Hematopoietic multipotent progenitor cell treated with erythropoietin and hydrocortisone succinate and interleukin-3 and kit ligand, for 15 days (in vitro differentiated cells): ENCODE results near the gene PARD3.
A peak's percentile ranks its signal among the peaks of the same experiment; 100 is the strongest.
"Not testable (repeated sequence)": the region's sequence is repeated elsewhere in the genome, so short reads cannot be mapped to it uniquely, and the experiment has no call there.

ENCODE experiments used
- DNase-seq: peaks from one replicate; pipeline ENCODE4 v3.0.0-alpha.2; 2015; ENCODE audit warnings: low spot score

PARD3 gene

DNA sequence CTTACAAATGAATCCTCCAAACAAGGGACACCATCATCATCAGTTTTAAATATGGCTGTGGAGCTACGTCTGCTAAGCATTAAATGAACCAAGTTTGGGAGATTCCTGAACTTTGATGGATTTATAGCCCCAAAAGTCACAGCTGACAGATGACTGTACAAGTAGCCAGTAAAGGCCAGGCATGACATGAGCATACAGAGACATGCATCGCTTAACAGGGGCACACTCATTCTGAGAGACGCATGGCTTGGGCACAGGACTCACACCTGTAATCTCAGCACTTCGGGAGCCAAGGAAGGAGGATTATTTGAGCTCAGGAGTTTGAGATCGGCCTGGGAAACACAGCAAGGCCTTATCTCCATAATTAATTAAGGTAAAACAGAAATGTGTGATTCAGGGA is 166.2 kb downstream of the PARD3 start:
- no peak for DNase-seq

DNA sequence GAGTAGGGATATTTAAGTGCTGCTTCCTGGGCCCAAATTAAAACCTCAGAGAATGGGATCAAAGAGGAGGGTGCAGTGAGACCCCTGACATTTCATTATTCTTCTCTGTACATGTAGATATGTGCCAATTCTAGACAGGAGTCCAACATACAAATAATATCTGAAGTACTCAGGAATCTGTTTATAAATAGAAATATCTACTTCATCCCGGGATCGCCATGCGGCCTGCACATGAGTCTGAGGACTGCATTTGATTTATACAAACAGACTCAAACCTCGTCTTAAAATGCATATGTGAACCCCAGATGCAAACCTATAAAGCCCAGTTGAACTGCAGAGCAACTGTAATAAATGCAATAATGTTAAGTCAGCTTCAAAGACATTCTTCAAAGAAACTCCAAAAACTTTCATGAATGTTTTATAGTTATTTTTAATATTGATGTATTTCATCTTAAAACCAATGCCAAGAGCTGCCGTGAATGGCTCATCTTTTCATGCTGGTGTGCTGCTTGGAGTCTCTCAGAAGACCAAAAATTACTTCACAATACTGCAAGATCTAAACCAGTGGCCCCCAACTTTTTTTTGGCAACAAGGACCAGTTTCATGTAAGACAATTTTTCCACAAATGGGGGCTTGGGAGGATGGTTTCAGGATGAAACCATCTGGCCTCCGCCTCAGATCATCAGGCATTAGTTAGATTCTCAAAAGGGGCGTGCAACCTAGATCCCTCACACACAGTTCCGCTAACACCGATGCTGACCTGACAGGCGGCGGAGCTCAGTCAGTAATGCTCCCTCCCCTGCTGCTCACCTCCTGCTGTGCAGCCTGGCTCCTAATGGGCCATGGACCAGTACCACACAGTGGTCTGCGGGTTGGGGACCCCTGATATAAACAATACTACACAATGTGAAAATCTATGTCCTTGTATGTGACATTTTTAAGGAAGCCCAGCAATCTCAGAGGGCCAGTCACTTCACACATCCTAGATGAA is 166.9 kb downstream of the PARD3 start:
- no peak for DNase-seq

DNA sequence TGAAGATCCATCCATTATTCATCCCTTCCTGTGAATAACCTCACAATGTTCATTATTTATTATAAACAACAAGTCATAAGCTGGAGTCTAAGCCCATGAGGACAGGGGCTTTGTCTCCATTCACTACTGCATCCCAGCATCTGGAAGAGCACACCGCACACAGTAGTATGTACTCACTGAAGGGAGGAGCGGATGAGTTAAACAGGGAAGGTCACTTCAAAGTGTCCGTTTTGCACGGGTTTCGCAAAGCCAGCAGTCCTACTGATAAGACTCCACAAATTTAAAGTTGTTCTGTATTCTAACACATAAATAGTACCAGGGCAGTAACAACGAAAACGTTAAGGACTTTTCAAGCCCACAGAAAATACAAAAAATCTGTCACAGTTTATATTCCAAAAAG is 167.9 kb downstream of the PARD3 start:
- DNase-seq, result no peak

- no peak for DNase-seq
These were observed 168.8 kb downstream of the PARD3 start for GRCh38 chr10:34646331-34646730.

DNA sequence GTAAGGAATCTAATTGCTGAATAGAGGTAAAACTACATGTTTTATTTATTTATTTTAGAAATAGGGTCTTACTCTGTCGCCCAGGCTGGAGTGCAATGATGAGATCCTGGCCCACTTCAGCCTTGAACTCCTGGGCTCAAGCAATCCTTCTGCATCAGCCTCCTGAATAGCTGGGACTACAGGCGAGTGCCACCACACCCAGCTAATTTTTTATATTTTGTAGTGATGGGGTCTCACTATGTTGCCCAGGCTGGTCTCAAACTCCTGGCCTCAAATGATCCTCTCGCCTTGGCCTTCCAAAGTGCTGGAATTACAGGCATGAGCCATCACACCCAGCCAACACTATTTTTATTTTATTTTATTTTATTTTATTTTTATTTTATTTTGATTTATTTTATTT is 170.3 kb downstream of the PARD3 start:
- DNase-seq, result not testable (repeated sequence)

- DNase-seq, result no peak
These were observed 170.9 kb downstream of the PARD3 start for GRCh38 chr10:34644224-34644623.

GRCh38 chr10:34643620-34644019 is 171.5 kb downstream of the PARD3 start:
- no peak for DNase-seq

DNA sequence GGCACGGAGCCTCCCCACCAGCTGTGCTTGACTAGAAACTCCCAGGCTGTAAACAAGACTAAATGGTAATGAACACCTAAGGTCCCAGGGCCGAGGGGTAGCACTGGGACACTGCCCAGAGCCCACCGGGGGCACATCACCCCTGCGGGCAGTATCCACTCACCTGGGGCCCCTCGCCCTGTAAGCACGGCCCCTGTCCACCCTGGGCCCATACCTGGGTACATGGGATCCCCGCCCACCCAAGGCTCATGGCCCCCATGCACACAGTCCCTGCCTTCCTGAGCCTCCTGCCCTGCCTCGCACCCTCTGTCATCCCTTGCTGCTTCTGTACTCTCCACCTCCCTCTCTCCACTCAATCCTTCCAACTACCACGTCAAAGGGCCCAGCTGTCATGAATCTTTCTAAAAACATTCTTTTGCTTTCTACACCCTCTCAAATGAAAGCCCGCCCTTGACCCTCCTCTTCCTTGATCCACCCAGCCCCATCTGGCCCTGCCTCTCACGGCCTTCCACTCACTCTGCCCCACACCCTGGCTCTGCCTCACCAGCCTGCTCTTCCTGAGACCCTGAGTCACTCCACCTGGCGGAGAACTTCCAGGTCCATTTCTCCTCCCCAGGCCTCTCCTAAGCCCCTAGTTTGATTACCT is 173.1 kb downstream of the PARD3 start:
- DNase-seq, result no peak

DNA sequence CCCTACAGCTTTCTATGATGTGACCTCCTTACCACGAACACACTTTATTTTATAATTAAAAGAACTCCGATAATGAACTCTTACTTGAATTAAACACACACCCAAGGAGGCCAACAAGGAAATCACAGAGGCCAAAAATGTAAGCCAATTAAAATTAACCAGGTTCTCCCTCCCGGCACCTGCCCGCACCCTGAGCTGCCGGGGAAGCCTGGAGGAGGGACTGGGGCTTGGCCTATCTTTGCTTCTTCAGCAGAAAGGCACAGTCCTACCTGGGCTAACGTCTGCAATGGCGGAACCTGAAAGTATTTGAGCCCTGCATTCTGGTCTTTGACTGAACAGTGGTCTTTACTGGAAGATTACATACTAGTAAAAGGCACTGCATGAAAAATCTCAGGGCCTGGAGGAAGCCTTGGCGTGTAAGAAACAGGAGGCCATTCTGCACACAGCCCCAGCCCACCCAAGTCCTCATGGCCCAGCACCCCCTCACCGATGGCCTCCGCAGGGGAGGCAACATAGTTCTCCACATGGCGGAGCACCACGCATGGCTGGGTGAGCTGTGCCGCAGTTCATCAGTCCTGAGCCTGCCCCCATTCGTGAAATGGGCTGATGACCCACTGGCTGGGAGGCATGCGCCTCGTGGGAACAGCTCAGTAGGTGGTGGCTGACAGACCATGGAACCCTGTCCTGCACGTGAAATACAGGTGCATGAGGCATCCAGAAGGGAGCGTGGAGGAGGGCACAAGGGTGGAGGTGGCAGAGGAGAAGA is 173.8 kb downstream of the PARD3 start:
- no peak for DNase-seq

- DNase-seq, result peak; percentile 54
These were observed 176.6 kb downstream of the PARD3 start for GRCh38 chr10:34638406-34639054.

DNA sequence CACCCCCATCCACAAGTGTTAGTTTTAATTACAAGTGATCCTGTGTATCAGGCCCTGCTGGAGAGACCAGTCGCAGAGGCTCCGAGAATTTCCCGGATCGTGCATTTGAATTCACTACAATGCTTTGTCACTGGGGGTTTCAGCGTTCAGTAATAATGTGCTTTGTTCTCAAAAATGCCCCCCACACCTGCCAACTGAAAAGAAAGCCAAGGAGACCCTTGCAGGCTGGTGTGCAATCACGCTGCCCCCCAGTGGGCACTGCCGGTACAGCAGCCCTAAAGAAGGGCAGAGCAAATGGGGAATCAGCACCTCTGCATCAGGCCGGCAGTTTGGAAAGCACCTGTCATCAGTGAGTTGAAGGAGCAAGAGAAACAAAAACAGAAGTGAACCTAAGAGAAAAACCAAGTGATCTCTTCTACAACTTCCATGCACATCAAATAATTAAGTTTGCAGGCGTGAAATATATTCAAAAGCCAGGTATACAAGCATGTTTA is 177.6 kb downstream of the PARD3 start:
- peak; percentile 29 for DNase-seq

- DNase-seq, result no peak
These were observed 180.0 kb downstream of the PARD3 start for GRCh38 chr10:34635111-34635510.

DNA sequence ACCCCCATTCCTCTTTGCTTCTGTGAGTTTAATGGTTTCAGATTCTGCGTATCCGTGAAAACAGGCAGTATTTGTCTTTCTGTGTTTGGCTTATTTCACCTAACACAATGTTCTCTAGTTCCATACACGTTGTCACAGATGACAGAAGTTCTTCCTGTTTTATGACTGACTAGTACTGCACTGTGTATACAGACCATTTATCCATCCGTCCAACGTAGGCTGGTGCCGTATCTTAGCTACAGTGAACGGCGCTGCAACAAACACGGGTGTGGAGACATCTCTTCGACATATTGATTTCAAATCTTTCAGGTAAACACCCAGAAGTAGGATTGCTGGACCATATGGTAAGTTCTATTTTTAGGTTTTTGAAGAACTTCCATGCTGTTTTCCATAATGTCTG is 181.7 kb downstream of the PARD3 start:
- no peak for DNase-seq

GRCh38 chr10:34629084-34629483 is 186.0 kb downstream of the PARD3 start:
- DNase-seq, result no peak

- DNase-seq, result peak; percentile 12
These were observed 186.8 kb downstream of the PARD3 start for GRCh38 chr10:34628174-34628796.

DNA sequence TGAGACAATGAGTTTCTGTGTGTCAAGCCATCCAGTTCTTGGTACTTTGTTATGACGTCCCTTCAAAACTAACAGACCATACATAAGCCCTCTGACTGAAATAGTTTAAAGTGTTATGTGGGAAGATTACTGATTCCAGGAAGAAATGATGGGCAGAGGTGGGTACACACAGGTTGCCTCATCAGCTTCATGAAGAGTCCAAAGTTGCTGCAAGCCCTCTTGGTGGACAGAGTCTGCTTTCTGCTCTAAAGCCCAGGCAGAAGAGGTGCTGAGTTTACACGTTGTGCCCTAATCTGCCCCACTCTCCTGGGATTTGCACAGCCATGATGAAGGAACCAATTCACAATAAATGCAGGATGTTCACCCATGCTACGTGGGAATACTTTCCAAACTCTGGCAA is 187.4 kb downstream of the PARD3 start:
- no peak for DNase-seq

DNA sequence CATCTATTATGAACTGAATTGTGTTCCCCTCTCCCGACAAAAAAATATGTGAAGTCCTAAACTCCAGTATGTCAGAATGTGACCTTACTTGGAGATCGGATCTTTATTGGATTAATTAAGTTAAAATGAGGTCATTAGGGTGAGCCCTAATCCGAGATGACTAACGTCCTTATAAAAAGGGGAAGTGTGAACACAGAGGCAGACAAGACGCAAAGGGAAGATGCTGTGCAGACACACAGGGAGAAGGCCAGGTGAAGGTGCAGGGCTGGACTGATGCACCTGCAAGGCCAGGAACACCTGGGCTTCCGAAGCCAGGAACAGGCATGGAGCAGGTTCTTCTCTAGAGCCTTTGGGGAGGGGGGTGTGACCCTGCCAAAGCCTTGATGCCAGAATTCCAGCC is 187.8 kb downstream of the PARD3 start:
- no peak for DNase-seq

DNA sequence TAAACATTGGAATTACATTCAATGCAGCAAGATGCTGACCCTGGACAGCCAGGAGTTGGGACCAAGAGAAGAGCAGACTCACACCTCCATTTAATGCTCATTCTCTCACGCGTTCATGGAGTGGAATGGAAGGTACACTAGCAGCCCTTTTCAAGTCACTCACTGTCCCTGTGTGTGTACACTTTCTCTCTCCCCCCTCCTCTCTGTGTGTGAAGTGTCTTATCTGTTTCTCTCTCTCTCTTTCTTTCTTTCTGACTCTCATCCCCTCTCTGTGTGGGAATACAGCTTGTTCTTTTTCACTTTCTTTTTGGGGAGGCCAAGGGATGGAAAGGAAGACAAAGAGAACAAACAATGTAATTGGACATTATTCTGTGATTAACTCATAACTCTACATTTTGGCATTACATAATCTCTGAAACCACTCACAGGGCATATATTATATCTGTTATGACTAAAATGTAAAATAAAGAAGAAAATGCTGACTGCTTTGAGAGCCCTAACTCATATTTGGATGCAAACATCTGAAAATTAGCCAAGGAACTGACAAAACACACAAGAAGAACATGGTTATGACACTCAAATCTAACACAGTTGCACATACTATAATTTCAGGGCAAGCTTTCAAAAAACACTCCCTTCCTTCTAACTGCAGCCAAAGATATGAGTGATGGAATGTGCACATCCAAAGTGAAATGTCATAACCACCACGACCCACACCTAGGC is 188.8 kb downstream of the PARD3 start:
- DNase-seq, result no peak

DNA sequence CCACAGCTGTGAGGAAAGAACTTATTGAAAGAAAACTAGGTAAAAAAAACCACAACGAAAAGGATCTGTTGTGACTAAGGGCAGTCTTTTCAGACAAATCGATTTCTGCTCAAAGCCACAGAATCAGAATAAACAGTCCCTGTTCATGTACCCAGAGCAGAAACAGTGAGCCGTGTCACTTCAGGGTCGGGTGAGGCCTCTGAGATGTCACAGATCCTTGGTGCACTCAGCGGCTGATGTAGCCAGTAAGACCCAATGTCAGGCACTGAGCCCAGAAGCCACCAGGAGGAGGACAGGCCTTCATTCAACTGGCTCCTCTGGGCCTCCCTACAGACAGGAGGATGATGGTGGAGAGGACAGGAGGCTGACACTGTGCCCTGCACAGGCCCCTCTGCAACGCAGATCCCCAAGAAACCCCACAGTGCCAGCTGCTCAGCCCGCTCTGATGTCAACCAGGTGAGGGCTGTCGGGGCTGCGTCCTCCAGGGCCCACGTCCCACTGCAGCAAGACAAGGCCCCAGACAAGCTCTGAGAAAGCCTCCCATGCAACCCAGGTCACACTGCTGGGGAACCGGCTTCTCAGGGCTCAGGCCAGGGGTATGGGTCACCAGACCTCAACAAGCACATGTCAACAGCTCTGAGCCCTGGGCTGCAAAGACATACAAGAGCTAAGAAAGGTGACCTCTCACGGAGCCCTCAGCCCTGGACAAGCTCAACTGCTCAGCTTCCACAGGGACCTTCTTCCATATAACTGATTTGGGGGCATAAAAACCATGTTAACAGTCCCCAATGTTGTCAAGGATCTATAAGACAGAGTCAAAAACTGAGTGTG is 190.6 kb downstream of the PARD3 start:
- no peak for DNase-seq

DNA sequence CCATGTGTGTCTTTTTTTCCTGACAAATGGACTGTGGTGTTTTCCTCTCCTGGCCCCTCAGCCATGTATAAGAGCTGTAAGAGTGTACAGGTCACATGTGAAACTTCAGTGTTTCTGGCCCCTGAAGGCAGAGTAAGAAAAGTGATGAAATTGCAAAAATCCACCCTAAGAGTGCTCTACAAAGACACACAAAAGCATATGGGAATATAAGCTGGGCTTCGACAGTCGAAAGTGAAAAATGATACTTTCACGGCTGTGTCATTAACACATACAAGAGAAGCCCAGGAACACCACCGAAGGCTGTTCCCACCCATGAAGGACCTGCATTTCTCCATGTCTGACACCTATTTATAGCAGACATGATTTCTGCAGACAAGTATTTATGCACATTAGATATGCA is 192.2 kb downstream of the PARD3 start:
- no peak for DNase-seq
